Stimulated activated CD8-positive, alpha-beta memory T cell treated with anti-CD3 and anti-CD28 coated beads, Interleukin-7, amount 100 ng/mL, for 4 hours (primary cell): ENCODE results near the gene SUN1.
"Not testable (repeated sequence)": the region's sequence is repeated elsewhere in the genome, so short reads cannot be mapped to it uniquely, and the experiment has no call there.

ENCODE experiments used
- DNase-seq, 2 donors: peaks; one replicate each; pipeline ENCODE4 v3.0.0-alpha.2; 2020; ENCODE audit warnings: low read depth in 2 of 2

The SUN1 gene

GRCh38 chr7:803243-803635, 29.0 kb upstream of the SUN1 start:
- DNase-seq, result no peak

DNA sequence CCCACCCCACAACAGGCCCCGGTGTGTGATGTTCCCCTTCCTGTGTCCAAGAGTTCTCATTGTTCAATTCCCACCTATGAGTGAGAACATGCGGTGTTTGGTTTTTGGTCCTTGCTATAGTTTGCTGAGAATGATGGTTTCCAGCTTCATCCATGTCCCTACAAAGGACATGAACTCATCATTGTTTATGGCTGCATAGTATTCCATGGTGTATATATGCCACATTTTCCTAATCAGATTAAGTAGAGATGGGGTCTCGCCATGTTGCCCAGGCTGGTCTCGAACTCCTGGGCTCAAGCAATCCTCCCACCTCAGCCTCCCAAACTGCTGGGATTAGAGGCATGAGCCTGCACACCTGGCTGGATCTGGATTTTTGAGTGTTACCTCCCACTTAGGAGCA, 28.5 kb upstream of the SUN1 start:
- DNase-seq, result not testable (repeated sequence)

DNA sequence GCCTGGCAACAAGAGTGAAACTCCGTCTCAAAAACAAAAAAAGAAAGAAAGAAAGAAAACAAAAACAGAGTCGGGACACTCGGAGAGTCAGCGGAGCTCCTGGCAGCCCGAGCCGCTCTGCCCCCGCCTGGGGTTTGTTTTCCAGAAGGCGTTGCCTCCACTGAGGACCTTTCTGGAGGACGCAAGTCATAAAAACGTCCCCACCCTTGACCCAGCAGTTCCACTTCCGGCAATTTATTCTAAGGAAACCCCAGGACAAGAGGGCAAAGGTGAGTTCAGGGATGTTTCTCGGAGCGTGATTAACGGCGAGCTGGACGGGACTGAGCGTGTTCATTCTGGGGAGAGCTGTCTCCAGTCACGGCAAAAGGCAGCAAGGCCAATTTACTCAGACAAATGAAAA, 27.0 kb upstream of the SUN1 start:
- no peak for DNase-seq

DNA sequence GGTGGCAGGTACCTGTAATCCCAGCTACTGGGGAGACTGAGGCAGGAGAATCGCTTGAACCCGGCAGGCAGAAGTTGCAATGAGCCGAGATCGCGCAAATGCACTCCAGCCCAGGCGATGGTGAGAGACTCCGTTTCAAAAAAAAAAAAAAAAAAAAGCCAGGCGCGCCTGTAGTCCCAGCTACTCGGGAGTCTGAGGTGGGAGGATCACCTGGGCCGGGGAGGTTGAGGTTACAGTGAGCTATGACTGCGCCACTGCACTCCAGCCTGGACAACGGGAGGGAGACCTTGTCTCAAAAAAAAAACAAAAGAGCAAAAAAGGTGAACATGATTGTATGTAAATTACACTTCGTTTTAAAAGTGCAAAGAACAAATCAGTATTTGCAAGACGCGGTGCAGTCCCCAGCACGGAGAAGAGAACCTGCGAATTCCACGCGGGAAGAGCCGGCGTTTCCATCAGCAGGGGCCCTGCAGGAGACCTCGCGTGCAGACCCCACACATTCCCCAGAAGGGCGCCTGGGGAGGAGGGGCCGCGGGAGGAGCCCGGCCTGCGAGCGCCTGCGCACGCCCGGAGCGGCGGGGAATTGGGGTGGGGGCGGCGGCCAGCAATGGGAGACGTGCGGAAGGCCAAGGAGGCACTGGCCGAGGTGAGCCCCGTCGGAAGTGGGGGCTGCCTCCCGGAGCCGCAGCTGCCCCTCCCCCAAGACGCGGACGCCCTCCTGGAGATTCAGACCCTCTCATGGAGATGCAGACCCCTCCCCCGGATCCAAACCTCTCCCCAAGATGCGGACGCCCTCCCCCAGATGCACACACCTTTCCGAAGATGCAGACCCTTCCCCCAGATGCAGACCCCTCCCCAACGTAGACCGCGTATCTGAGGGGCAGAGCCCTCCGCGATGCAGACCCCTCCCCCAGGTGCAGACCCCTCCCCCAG, 16.7 kb upstream of the SUN1 start:
- DNase-seq, result no peak

GRCh38 chr7:816300-816750, 16.0 kb upstream of the SUN1 start:
- DNase-seq, result peak; percentile 90 to 97

DNA sequence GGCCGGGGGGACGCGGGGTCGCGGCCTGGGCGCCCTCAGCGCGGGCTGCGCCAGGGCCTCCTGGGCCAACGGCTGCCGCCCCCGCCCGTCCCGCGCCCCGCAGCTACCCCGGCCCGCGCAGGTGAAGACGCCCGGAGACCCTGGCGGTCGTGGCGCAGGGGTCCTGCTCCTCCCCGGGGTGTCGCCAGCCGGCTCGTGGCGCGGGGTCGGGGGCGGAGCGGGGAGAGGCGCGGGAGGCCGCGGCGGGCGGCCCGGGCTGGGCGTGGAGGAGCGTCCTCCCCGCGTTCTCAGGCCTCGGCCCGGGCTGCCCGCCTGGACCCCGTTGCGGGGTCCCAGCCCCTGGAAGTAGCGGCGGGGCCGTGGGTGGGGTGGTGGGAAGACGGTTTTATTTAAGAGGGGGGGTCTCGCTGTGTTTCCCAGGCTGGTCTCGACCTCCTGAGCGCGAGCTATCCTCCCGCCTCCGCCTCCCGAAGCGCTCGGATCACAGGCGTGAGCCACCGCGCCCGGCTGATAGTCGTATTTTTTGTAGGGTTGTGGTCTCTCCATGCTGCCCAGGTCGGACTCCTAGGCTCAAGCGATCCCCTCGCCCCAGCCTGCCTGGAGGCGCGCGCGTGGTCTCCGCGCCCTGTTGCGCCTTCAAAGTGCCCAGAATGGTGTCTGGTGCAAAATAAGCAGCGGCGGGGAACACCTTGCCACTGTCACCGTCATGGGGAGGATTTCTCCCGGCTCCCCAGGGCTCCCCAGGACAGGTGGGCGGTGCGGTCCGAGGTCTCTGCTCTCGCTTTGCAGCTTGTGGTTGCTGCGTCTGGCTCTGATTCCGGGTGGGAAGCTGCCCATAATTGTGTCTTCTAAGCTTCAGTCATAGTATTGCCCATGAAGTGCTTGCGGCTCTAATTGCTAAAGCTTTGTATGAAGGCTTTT, 15.3 kb upstream of the SUN1 start:
- DNase-seq, result peak in 1 of 2 donors; percentile 22

- DNase-seq, result no peak
These were observed 14.1 kb upstream of the SUN1 start for GRCh38 chr7:818031-818699.

DNA sequence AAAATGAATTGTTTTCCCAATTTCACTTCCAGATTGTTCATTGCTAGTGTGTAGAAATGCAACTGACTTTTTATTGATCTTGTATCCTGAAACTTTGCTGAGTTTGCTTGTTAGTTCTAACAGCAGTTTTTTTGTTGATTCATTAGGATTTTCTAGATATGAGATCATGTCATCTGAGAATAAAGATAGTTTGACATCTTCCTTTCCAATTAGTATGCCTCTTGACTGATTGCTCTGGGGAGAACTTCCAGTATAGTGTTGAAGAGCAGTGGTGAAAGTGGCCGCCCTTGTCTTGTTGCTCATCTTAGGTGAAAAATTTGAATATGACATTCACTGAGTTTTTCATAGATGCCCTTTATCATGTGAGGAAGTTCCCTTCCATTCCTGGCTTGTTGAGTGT, 11.9 kb upstream of the SUN1 start:
- DNase-seq, result no peak

DNA sequence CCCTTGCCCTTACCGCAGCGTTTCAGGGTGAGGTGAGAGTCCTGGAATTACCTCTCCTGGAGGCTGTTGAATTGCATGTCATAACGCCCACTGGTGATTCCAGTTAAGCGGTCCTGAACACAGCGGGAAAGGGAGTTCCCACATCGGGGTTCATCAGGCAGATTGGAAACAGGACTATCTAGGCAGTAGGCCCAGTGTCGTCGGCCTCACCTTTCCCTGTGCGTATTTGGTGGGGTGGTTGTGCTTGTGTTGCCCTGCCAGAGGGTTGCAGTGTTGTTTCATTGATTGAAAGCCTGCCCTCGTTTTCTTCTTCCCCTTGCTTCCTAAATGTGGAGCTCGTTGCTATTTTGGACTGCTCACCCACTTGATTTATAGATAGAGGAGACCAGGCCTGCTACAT, 10.6 kb upstream of the SUN1 start:
- DNase-seq, result no peak

DNA sequence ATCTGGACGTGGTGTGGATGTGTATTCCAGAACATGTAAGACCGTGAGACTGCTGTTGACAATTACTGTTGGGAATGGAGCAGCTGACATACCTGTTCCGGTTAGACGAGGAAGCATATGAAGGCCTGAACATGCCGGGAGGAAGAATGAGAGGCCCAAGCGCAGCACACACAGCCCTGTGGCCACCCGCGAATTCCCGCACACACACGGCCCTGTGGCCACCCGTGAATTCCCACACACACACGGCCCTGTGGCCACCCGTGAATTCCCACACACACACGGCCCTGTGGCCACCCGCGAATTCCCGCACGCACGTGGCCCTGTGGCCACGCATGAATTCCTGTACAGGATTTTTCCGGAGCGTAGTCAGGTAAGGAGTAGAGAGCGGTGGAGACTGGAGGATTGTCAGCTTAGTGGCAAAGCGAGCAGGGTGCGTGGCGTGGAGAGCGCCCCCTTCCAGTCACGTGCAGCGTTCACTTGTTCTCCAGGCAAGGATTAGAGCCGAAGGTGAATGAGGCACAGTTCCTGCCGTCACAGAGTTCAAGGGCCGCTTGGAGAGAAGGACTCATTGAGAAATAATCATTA, 9.5 kb upstream of the SUN1 start:
- DNase-seq, result no peak

DNA sequence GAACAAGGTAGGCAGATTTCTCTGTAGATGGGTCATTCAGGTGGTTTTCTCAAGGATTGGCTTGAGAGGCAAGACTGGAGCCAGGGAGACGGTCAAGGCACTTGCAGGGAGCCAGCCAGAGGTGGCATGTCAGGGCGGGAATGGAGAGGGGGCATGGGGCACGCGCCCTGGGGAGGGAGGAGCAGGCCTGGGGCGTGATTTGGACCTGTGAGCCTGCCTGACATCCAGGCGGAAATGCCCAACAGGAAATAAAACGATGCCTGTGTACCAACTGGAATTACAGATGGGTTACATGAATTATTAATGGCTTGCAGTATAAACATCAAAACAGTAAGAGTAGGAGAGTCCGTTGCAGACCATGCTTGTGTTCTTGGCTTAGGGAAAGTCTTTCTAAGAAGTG, 8.6 kb upstream of the SUN1 start:
- DNase-seq, result no peak

DNA sequence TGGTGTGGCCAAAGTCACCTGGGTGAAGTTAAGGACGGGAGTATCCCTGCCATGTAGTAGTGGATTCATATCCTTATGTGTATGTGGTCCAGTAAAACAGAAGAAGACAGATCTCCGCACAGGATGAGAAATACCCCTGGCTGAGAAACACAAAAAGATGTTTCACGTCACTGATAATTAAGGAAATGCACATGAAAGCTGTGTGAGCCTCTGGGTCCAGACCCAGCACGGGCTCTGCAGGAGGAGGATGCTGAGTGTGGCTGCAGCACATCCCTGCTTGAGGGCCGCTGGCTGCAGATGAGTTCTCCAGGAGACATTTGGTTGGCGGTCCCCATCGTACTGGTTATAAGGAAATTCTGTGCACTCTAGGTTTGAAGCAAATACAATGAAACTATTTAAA, 8.2 kb upstream of the SUN1 start:
- no peak for DNase-seq

- DNase-seq, result no peak
These were observed 7.6 kb upstream of the SUN1 start for GRCh38 chr7:824664-825063.

DNA sequence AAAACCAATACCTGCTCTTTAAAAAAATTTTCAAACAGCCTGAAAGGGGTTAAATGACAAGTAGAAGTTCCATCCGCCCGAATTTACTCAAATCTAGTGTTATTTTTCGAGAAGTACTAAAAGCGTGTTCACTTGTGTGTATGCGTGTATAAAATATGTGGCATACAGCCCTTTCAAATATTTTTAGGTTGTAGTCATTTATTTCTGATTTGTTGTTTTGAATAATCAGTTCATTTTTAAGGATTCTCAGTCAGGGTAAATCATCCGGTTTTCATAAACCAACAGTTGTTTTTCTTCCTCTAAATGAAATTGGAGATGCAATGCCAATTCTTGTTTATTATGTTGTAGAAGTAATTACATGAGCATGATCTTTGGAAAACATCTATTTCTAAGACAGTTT, 6.9 kb upstream of the SUN1 start:
- DNase-seq, result no peak

DNA sequence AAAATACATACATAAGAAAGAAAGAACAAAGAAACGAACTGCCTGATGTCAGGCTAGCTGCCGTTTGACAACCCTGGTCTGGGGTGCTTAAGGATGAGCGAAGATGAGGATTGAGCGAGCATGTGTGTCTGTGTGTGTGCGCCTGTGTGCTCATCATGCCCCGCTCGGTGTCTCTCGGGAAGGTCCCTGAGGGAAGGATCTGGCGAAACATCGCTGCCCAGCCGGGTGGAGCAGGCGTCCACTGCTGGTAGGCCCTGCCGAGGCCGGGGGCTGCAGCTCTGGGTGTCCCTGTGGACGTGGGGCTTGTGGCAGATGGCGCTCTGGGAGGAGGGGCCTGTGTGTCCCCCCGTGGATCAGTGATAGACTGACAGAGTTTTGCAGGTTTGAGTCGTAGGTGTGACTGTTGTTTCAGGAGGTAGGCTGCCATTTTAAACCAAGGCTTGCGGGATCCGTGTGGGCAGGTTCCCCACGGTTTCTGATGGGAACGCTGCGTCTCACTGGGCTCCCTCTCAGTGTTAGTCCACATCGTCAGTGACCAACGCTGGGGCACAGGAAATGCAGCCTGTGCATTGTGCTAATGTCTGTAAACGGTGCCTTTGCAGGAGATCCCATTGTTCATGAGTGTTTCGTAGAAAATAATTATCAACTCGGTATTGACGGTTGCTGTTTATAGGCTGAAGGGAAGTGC, 5.9 kb upstream of the SUN1 start:
- DNase-seq, result no peak

GRCh38 chr7:828793-829561, 3.3 kb upstream of the SUN1 start:
- DNase-seq, result no peak

DNA sequence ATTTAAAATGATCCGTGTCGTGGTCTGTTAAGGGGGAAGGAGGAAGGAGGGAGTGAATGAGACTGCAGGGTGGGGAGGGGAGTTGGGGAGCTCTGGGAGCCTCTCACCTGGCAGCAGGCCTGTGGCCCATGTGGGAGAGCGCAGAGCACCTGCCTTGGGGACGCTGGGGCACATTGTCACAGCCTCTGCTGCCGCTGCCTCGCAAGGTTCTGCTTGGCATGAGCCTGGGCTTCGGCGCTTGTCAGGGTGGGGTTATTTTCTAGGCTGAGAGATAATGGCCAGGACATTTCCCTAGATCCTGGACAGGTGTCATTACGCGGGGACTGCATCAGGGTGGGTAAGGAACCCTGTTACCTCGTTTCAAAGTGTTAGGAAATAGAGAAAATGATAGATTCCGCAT, 2.2 kb upstream of the SUN1 start:
- no peak for DNase-seq

GRCh38 chr7:831596-832166, 595 bp upstream of the SUN1 start:
- DNase-seq, result no peak

DNA sequence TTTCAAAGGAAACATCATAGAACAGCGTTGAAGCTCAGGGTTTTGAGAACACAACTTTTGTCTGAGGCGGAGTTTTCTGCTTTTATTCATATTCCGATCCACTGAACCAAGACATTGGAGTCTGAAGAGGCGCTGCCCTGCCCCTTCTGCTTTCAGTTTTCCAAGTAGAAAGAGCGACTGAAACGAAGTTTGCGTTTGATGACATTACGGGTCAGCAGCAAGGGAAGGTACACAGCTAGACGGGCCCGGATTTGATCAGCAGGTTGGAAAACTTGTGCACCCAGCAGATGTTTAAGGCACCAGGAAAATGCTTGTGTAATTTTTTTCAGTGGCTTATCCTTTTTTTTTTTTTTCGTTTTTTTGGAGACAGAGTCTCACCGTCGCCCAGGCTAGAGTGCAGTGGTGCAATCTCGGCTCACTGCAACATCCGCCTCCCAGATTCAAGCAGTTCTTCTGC, 720 bp downstream of the SUN1 start:
- no peak for DNase-seq
